H9 (cell line): ENCODE measurements around the gene MRO. TPM values are rescaled to one million over a fixed set of nuclear protein-coding genes. Genes with fewer than 3 reads are reported as not detected.

Experiments used
- DNase-seq: peaks from one replicate; pipeline ENCODE4 v3.0.0-alpha.2; 2017
- H2AFZ ChIP-seq: one replicate; pipeline ENCODE4 v1.6.1; 2013; ENCODE audit warnings: mild to moderate bottlenecking, low read length, control low read depth, moderate library complexity
- H2AK5ac ChIP-seq: 2 replicates; pipeline ENCODE4 v1.6.1; 2013; ENCODE audit warnings: low read length, control low read depth, mixed read lengths; ENCODE audit not compliant: insufficient read length
- H2BK120ac ChIP-seq: one replicate; pipeline ENCODE4 v1.6.1; 2013; ENCODE audit warnings: low read depth, mild to moderate bottlenecking, low read length, control low read depth, inconsistent platforms; ENCODE audit not compliant: poor library complexity, severe bottlenecking
- H2BK12ac ChIP-seq: 2 replicates; pipeline ENCODE4 v1.6.1; 2013; ENCODE audit warnings: low read length, control low read depth, mixed read lengths, low read depth; ENCODE audit not compliant: insufficient read length
- H2BK15ac ChIP-seq: 2 replicates; pipeline ENCODE4 v1.6.1; 2013; ENCODE audit warnings: low read depth, low read length, control low read depth
- H2BK20ac ChIP-seq: one replicate; pipeline ENCODE4 v1.6.1; 2013; ENCODE audit warnings: low read depth, mild to moderate bottlenecking, low read length, control low read depth, inconsistent platforms; ENCODE audit not compliant: poor library complexity, severe bottlenecking
- H2BK5ac ChIP-seq: 2 replicates; pipeline ENCODE4 v1.6.1; 2013; ENCODE audit warnings: low read length, control low read depth, mixed read lengths; ENCODE audit not compliant: insufficient read length
- H3K14ac ChIP-seq: 2 replicates; pipeline ENCODE4 v1.6.1; 2013; ENCODE audit warnings: low read length, control low read depth; ENCODE audit not compliant: insufficient read depth
- H3K18ac ChIP-seq: 2 replicates; pipeline ENCODE4 v1.6.1; 2013; ENCODE audit warnings: low read depth, mild to moderate bottlenecking, mixed read lengths, low read length, control low read depth; ENCODE audit not compliant: insufficient read length
- H3K23ac ChIP-seq: 2 replicates; pipeline ENCODE4 v1.6.1; 2013; ENCODE audit warnings: low read length, control low read depth, mixed read lengths, low read depth; ENCODE audit not compliant: insufficient read length
- H3K23me2 ChIP-seq: 2 replicates; pipeline ENCODE4 v1.6.1; 2013; ENCODE audit warnings: low read depth, mild to moderate bottlenecking, mixed read lengths, low read length, control low read depth; ENCODE audit not compliant: insufficient read length, poor library complexity, severe bottlenecking
- H3K27ac ChIP-seq: 2 replicates; pipeline ENCODE4 v1.5.1; 2013; ENCODE audit warnings: low read length, control low read depth, mixed read lengths, low read depth; ENCODE audit not compliant: insufficient read length
- H3K27me3 ChIP-seq: 2 replicates; pipeline ENCODE4 v1.6.1; 2013; ENCODE audit warnings: low read length, control low read depth, inconsistent platforms; ENCODE audit not compliant: insufficient read depth
- H3K4ac ChIP-seq: 2 replicates; pipeline ENCODE4 v1.6.1; 2013; ENCODE audit warnings: low read depth, mild to moderate bottlenecking, control low read depth, inconsistent platforms, low read length, moderate library complexity
- H3K4me1 ChIP-seq: 2 replicates; pipeline ENCODE4 v1.6.1; 2013; ENCODE audit warnings: low read length, control low read depth, inconsistent platforms; ENCODE audit not compliant: insufficient read depth
- H3K4me2 ChIP-seq: 2 replicates; pipeline ENCODE4 v1.6.1; 2013; ENCODE audit warnings: low read length, control low read depth, mixed read lengths; ENCODE audit not compliant: insufficient read length, insufficient read depth
- H3K56ac ChIP-seq: 2 replicates; pipeline ENCODE4 v1.6.1; 2013; ENCODE audit warnings: low read depth, mild to moderate bottlenecking, mixed read lengths, low read length, control low read depth; ENCODE audit not compliant: insufficient read length
- H3K79me1 ChIP-seq: 2 replicates; pipeline ENCODE4 v1.6.1; 2013; ENCODE audit warnings: low read depth, mild to moderate bottlenecking, moderate library complexity, low read length, control low read depth, inconsistent platforms; ENCODE audit not compliant: insufficient read depth, poor library complexity, severe bottlenecking
- H3K79me2 ChIP-seq: 2 replicates; pipeline ENCODE4 v1.6.1; 2013; ENCODE audit warnings: low read length, control low read depth, inconsistent platforms; ENCODE audit not compliant: insufficient read depth
- H3K9ac ChIP-seq: 2 replicates; pipeline ENCODE4 v1.6.1; 2013; ENCODE audit warnings: low read length, control low read depth, mixed read lengths; ENCODE audit not compliant: insufficient read length; ENCODE audit errors: extremely low read depth
- H3K9me3 ChIP-seq: one replicate; pipeline ENCODE4 v1.6.1; 2013; ENCODE audit warnings: low read depth, low read length, inconsistent platforms; ENCODE audit not compliant: control insufficient read depth
- H3T11ph ChIP-seq: one replicate; pipeline ENCODE4 v1.6.1; 2013; ENCODE audit warnings: mild to moderate bottlenecking, low read length, control low read depth, inconsistent platforms
- H4K20me1 ChIP-seq: one replicate; pipeline ENCODE4 v1.6.1; 2013; ENCODE audit not compliant: control insufficient read depth, insufficient read length, insufficient read depth
- H4K5ac ChIP-seq: 2 replicates; pipeline ENCODE4 v1.6.1; 2013; ENCODE audit warnings: low read depth, mild to moderate bottlenecking, mixed read lengths, low read length, control low read depth; ENCODE audit not compliant: insufficient read length
- H4K8ac ChIP-seq: replicated peaks from 2 replicates; pipeline ENCODE4 v1.6.1; 2013; ENCODE audit warnings: low read length, control low read depth, mixed read lengths, low read depth; ENCODE audit not compliant: insufficient read length
- H4K91ac ChIP-seq: 2 replicates; pipeline ENCODE4 v1.6.1; 2013; ENCODE audit warnings: low read depth, mild to moderate bottlenecking, moderate library complexity, mixed read lengths, low read length, control low read depth; ENCODE audit not compliant: insufficient read length
- H3K27ac Mint-ChIP-seq, 3 experiments: 2 replicates in 2 of 3; 3 replicates in 1 of 3; pipeline ENCODE4 v1.8.0; 2020 to 2021; ENCODE audit warnings: mixed read lengths in 3 of 3, mild to moderate bottlenecking in 1 of 3, moderate library complexity in 1 of 3
- H3K27me3 Mint-ChIP-seq: 2 replicates; pipeline ENCODE4 v1.8.0; 2021; ENCODE audit warnings: low read depth, mild to moderate bottlenecking, moderate library complexity, mixed read lengths
- H3K36me3 Mint-ChIP-seq, 3 experiments: 2 replicates in 2 of 3; 3 replicates in 1 of 3; pipeline ENCODE4 v1.8.0; 2020 to 2021; ENCODE audit warnings: low read depth in 3 of 3, mixed read lengths in 3 of 3; ENCODE audit not compliant: insufficient read depth in 1 of 3
- H3K4me1 Mint-ChIP-seq, 2 experiments: 2 replicates each; pipeline ENCODE4 v1.8.0; 2020; ENCODE audit warnings: mixed read lengths in 2 of 2
- H3K4me3 Mint-ChIP-seq, 2 experiments: 2 replicates in 1 of 2; 3 replicates in 1 of 2; pipeline ENCODE4 v1.8.0; 2020 to 2021; ENCODE audit warnings: mild to moderate bottlenecking in 2 of 2, mixed read lengths in 2 of 2, moderate library complexity in 1 of 2
- H3K9me3 Mint-ChIP-seq, 2 experiments: 2 replicates in 1 of 2; 3 replicates in 1 of 2; pipeline ENCODE4 v1.8.0; 2020; ENCODE audit warnings: mild to moderate bottlenecking in 2 of 2, mixed read lengths in 2 of 2, moderate library complexity in 1 of 2
- CTCF ChIP-seq: fragments of 200-600 bp; sonication (generic); conservative IDR thresholded peaks from 3 replicates; pipeline ENCODE4 v1.8.0; 2021; ENCODE audit warnings: antibody characterized with exemption, mild to moderate bottlenecking
- WGBS: extraction: QIAGEN DNeasy Blood & Tissue Kit; methylation state at CpG from one replicate; pipeline ENCODE4 v1.1.7; 2013; ENCODE audit warnings: missing lambda C conversion rate, low lambda C conversion rate, mixed read lengths; ENCODE audit not compliant: insufficient read length; ENCODE audit errors: extremely low coverage; 5-methylcytosine and 5-hydroxymethylcytosine counted together
- total RNA-seq: library from RNA; stranded (reverse); gene quantifications from 2 replicates; pipeline ENCODE4 v1.2.1, GENCODE V29; 2021

The MRO gene
- total RNA-seq, 1 experiment from 2014 or later = 0.57 TPM

DNA sequence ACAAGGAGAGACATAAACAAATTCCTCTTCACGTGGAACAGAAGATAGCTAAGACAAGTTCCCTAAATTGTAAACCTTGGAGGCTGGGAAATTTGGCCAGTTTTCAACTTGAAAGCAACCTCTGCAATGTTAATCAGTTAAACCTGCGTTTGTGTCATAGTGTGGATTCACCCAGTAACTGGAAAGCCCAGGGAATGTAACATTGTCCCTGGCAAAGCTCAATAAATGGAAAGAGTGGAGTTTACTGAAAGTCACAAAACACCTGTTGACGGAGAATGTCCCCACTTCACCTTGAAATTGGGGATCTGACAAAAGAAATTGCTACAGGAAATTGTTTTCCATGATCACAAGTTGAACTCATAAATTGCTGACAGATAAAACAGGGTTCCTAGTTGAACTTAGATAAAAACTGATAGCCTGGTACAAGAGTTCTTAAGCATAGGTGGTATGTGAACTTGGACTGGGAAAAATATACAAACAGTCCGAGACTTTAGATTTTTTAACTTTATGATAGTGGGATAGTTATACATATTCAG, 44.1 kb upstream of the MRO start:
- Histone ChIP-seq H4K91ac (no peak overlapping the region), H3K4ac (no peak overlapping the region), H2AK5ac (no peak overlapping the region), H3K4me1 (no peaks in the 10 kb centered on the region), H3K23me2 (no peaks in the 10 kb centered on the region), H2BK5ac (no peak overlapping the region), H2AFZ (no peak overlapping the region), H3K9me3 (no peaks in the 10 kb centered on the region), H3K4me2 (no peak overlapping the region), H3K79me1 (no peaks in the 10 kb centered on the region), H3K9ac (no peak overlapping the region), H3K56ac (no peak overlapping the region), H3K18ac (no peak overlapping the region), H3K27ac (no peak overlapping the region), H2BK120ac (no peak overlapping the region), H3K23ac (no peak overlapping the region), H2BK12ac (no peak overlapping the region), H4K5ac (no peak overlapping the region), H4K20me1 (no peaks in the 10 kb centered on the region), H4K8ac (no peak overlapping the region), H2BK15ac (no peak overlapping the region), H3K79me2 (no peaks in the 10 kb centered on the region), H3K14ac (no peak overlapping the region), H3K27me3 (no peaks in the 10 kb centered on the region), H2BK20ac (no peak overlapping the region), H3T11ph (no peak overlapping the region)
- no peaks in the 10 kb centered on the region for H3K36me3 Mint-ChIP-seq
- no peak overlapping the region for H3K4me3 Mint-ChIP-seq
- H3K27me3 Mint-ChIP-seq = no peaks in the 10 kb centered on the region; the same call in 1 of the 2 replicates
- DNase-seq = no peak
- no peak for TF ChIP-seq CTCF
- no CpG with 5 or more reads among the region's 4 CpGs for WGBS
- no peaks in the 10 kb centered on the region for H3K9me3 Mint-ChIP-seq
- no peaks in the 10 kb centered on the region for H3K4me1 Mint-ChIP-seq
- H3K27ac Mint-ChIP-seq = no peak overlapping the region
